CD4-positive, alpha-beta T cell (primary cell): ENCODE measurements around the gene OR1L8. TPM values are rescaled to one million over a fixed set of nuclear protein-coding genes. Genes with fewer than 3 reads are reported as not detected.

Source experiments
- ATAC-seq: fragments of 200-7000 bp; cut with Tn5 transposase; one replicate; pipeline ENCODE4 v1.10.0; 2022; ENCODE audit warnings: mild to moderate bottlenecking; ENCODE audit not compliant: poor library complexity
- CTCF ChIA-PET: fragments of 350-600 bp; sonication (Branson Sonifier 250); formaldehyde crosslinking; loops from one replicate; lab custom pipeline; 2021; ENCODE audit warnings: antibody characterized with exemption, inconsistent platforms; lab: Charles Lee
- POLR2A ChIA-PET: fragments of 350-600 bp; sonication (Branson Sonifier 250); formaldehyde crosslinking; loops from one replicate; lab custom pipeline; 2021; ENCODE audit warnings: antibody characterized with exemption, inconsistent platforms; lab: Charles Lee
- DNase-seq, 14 experiments: peaks; one replicate each; pipeline ENCODE4 v3.0.0-alpha.2; 2013 to 2020; ENCODE audit warnings: mixed read lengths in 2 of 14
- H3K27ac ChIP-seq, 2 donors: one replicate each; pipeline versions ENCODE4 v1.5.1 to v1.7.0; 2013; ENCODE audit warnings: low read length in 2 of 2, low read depth in 1 of 2, mild to moderate bottlenecking in 1 of 2
- H3K27me3 ChIP-seq, 2 experiments: 1 replicate in 1 of 2; 2 replicates in 1 of 2; pipeline versions ENCODE4 v1.6.1 to v1.7.0; 2013; ENCODE audit warnings: low read length in 2 of 2, control low read depth in 1 of 2, mild to moderate bottlenecking in 1 of 2, moderate library complexity in 1 of 2; ENCODE audit not compliant: insufficient read depth in 2 of 2, control insufficient read depth in 1 of 2
- H3K36me3 ChIP-seq: one replicate; pipeline ENCODE4 v1.6.1; 2013; ENCODE audit warnings: low read length, control low read depth; ENCODE audit not compliant: insufficient read depth
- H3K4me1 ChIP-seq: one replicate; pipeline ENCODE4 v1.6.1; 2013; ENCODE audit warnings: low read length, control low read depth; ENCODE audit not compliant: insufficient read depth
- H3K4me3 ChIP-seq: one replicate; pipeline ENCODE4 v1.5.1; 2013; ENCODE audit warnings: mild to moderate bottlenecking, low read length, moderate library complexity
- H3K9me3 ChIP-seq, 2 experiments: 1 replicate in 1 of 2; 2 replicates in 1 of 2; pipeline versions ENCODE4 v1.6.1 to v1.7.0; 2013; ENCODE audit warnings: low read length in 2 of 2, mild to moderate bottlenecking in 2 of 2, control low read depth in 1 of 2, moderate library complexity in 1 of 2; ENCODE audit not compliant: control insufficient read depth in 1 of 2, insufficient read depth in 1 of 2
- H3K27ac Mint-ChIP-seq: one replicate; pipeline ENCODE4 v1.8.0; 2020; ENCODE audit warnings: mixed read lengths
- H3K27me3 Mint-ChIP-seq: one replicate; pipeline ENCODE4 v1.8.0; 2021; ENCODE audit warnings: mixed read lengths
- H3K36me3 Mint-ChIP-seq: one replicate; pipeline ENCODE4 v1.8.0; 2021; ENCODE audit warnings: low read depth, mixed read lengths
- H3K4me1 Mint-ChIP-seq: one replicate; pipeline ENCODE4 v1.8.0; 2021; ENCODE audit warnings: low read depth, mixed read lengths
- H3K4me3 Mint-ChIP-seq: one replicate; pipeline ENCODE4 v1.8.0; 2020; ENCODE audit warnings: mild to moderate bottlenecking, mixed read lengths
- H3K9me3 Mint-ChIP-seq: one replicate; pipeline ENCODE4 v1.8.0; 2020; ENCODE audit warnings: mixed read lengths
- CTCF ChIP-seq: fragments of 200-600 bp; IDR thresholded peaks from one replicate; pipeline ENCODE4 v1.8.0; 2022; ENCODE audit warnings: antibody characterized with exemption, mild to moderate bottlenecking
- intact Hi-C, 2 experiments: fragments of 100-400 bp; cut with DNase I in 1 of 2; cut with micrococcal nuclease in 1 of 2; formaldehyde crosslinking; loops; one replicate each; pipeline versions ENCODE4 v1.15.1 to v1.9.0; 2023 to 2025; cut with DNase I, micrococcal nuclease
- total RNA-seq, 174 experiments: library from RNA in 2 of 174; stranded (reverse) in 2 of 174; gene quantifications; one replicate each; pipeline ENCODE4 v1.2.3 and lab custom pipeline; 2021 to 2026

OR1L8 gene
- total RNA-seq, 2 experiments from 2014 or later, result not detected

DNA sequence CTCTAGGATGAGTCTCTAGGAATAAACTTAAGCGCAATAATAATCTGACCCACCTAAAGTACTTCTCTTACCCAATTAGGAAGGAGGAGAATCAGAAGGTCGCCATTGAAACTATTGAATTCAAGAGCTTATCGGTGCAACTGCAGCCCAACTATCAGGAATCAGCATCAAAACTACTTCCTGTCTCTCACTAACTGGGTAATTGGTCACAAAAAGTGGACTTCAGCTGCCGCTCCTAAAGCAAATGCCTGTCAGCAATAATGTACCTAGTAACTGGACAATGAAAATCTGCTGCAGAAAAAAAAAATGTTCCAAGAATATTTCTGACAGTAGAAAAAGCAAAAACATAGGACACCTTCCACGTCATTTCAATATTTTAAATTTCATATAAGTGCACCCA lies 3.3 kb downstream of the OR1L8 start:
- peaks cover 0 to 4% of the 10 kb centered on the region in 2 experiments for H3K9me3 ChIP-seq
- ChIA-PET CTCF (no interaction called here), POLR2A (no interaction called here)
- Mint-ChIP-seq H3K27me3 (peaks cover 13% of the 10 kb centered on the region), H3K27ac (no peak overlapping the region), H3K4me3 (no peak overlapping the region), H3K36me3 (no peaks in the 10 kb centered on the region), H3K4me1 (no peaks in the 10 kb centered on the region), H3K9me3 (no peaks in the 10 kb centered on the region)
- no peaks in the 10 kb centered on the region for H3K4me1 ChIP-seq
- no peaks in the 10 kb centered on the region for H3K27me3 ChIP-seq
- H3K36me3 ChIP-seq, result no peaks in the 10 kb centered on the region
- DNase-seq (no peak), ATAC-seq (no peak)
- H3K4me3 ChIP-seq, result no peak overlapping the region
- H3K27ac ChIP-seq, result no peak overlapping the region
- TF ChIP-seq CTCF, result no peak
- intact Hi-C loops, result no loop called here

GRCh38 chr9:122572456-122572855 lies 10.7 kb downstream of the OR1L8 start:
- Histone ChIP-seq H3K27ac (no peak overlapping the region), H3K27me3 (no peaks in the 10 kb centered on the region), H3K36me3 (no peaks in the 10 kb centered on the region), H3K9me3 (peaks cover 0 to 4% of the 10 kb centered on the region in 2 experiments), H3K4me1 (no peaks in the 10 kb centered on the region), H3K4me3 (no peak overlapping the region)
- ATAC-seq, result no peak
- no peak overlapping the region for H3K27ac Mint-ChIP-seq
- H3K4me3 Mint-ChIP-seq, result no peak overlapping the region
- no peaks in the 10 kb centered on the region for H3K27me3 Mint-ChIP-seq
- CTCF ChIA-PET, result no interaction called here
- no peak for DNase-seq
- POLR2A ChIA-PET, result no interaction called here
- H3K9me3 Mint-ChIP-seq, result no peaks in the 10 kb centered on the region
- intact Hi-C loops, result no loop called here
- no peaks in the 10 kb centered on the region for H3K36me3 Mint-ChIP-seq
- no peaks in the 10 kb centered on the region for H3K4me1 Mint-ChIP-seq
- TF ChIP-seq CTCF, result no peak

DNA sequence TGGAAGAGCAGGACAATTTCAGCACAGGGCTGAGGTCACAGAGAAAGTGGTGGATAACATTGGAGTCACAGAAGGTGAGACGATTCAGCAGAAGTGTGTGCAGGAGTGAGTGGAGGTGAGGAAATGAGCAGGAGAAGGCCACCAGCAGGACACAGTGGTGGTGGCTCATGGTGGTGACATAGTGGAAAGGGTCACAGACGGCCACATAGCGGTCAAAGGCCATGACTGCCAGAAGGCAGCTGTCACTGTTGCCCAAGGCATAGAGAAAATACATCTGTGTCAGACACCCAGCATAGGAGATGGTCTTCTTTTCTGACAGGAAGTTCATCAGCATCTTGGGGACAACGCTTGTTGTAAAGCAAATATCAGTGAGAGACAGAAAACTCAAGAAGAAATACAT lies 15.3 kb downstream of the OR1L8 start:
- POLR2A ChIA-PET, result no interaction called here
- H3K4me3 Mint-ChIP-seq, result no peak overlapping the region
- CTCF ChIA-PET, result no interaction called here
- DNase-seq (no peak), ATAC-seq (no peak)
- Histone ChIP-seq H3K27ac (no peak overlapping the region), H3K27me3 (no peaks in the 10 kb centered on the region), H3K36me3 (no peaks in the 10 kb centered on the region), H3K4me3 (no peak overlapping the region), H3K4me1 (no peaks in the 10 kb centered on the region), H3K9me3 (no peaks in the 10 kb centered on the region)
- TF ChIP-seq CTCF, result no peak
- H3K36me3 Mint-ChIP-seq, result no peaks in the 10 kb centered on the region
- H3K9me3 Mint-ChIP-seq, result peaks cover 2% of the 10 kb centered on the region
- H3K27me3 Mint-ChIP-seq, result peaks cover 16% of the 10 kb centered on the region
- intact Hi-C loops, result no loop called here
- no peak overlapping the region for H3K27ac Mint-ChIP-seq
- H3K4me1 Mint-ChIP-seq, result no peaks in the 10 kb centered on the region
